Caki2 (cell line): ENCODE measurements around the gene ADCY5. TPM values are rescaled to one million over a fixed set of nuclear protein-coding genes. Genes with fewer than 3 reads are reported as not detected.

Experiments
- DNase-seq: peaks from one replicate; pipeline ENCODE4 v3.0.0-alpha.2; 2015; ENCODE audit warnings: low read depth
- in situ Hi-C: cut with HindIII; loops from 2 replicates; pipeline ENCODE4 v1.10.0; 2016; ENCODE audit warnings: low sequenced_read_pairs, low pct_unique_long_range_greater_than_20kb, mixed read lengths
- total RNA-seq: library from RNA; depleted of rRNA; stranded (reverse); fragments of >200 nt; shearing (Covaris generic); gene quantifications from 2 replicates; pipeline ENCODE4 v1.2.3, GENCODE V29; 2014; ENCODE audit warnings: low replicate concordance

ADCY5 gene
- total RNA-seq, 1 experiment from 2014 or later: 5.9 TPM

GRCh38 chr3:123365450-123366143 is 83.3 kb downstream of the ADCY5 start:
- in situ Hi-C loops: no loop called here
- no peak for DNase-seq

- in situ Hi-C loops: no loop called here
- no peak for DNase-seq
Observed at GRCh38 chr3:123361071-123361470, 87.8 kb downstream of the ADCY5 start.

GRCh38 chr3:123357275-123357674 is 91.6 kb downstream of the ADCY5 start:
- in situ Hi-C loops: no loop called here
- DNase-seq: no peak

- DNase-seq: no peak
- in situ Hi-C loops: no loop called here
Observed at GRCh38 chr3:123353850-123354233, 95.0 kb downstream of the ADCY5 start.

GRCh38 chr3:123353227-123353849 is 95.6 kb downstream of the ADCY5 start:
- in situ Hi-C loops: no loop called here
- DNase-seq: no peak

GRCh38 chr3:123352134-123352554 is 96.7 kb downstream of the ADCY5 start:
- in situ Hi-C loops: no loop called here

GRCh38 chr3:123351501-123351900 is 97.4 kb downstream of the ADCY5 start:
- in situ Hi-C loops: no loop called here
- DNase-seq: no peak

More at GRCh38 chr3:123352134-123352554, 96.7 kb downstream of the ADCY5 start:
- no peak for DNase-seq

- in situ Hi-C loops: no loop called here
- no peak for DNase-seq
Observed at GRCh38 chr3:123350971-123351370, 97.9 kb downstream of the ADCY5 start.

- DNase-seq: no peak
- in situ Hi-C loops: no loop called here
Observed at GRCh38 chr3:123349566-123350435, 99.1 kb downstream of the ADCY5 start.

GRCh38 chr3:123349201-123349535 is 99.7 kb downstream of the ADCY5 start:
- in situ Hi-C loops: no loop called here
- DNase-seq: no peak

GRCh38 chr3:123348471-123349200 is 100.3 kb downstream of the ADCY5 start:
- DNase-seq: no peak
- in situ Hi-C loops: no loop called here

- in situ Hi-C loops: no loop called here
- no peak for DNase-seq
Observed at GRCh38 chr3:123347691-123348264, 101.1 kb downstream of the ADCY5 start.

GRCh38 chr3:123347205-123347604 is 101.7 kb downstream of the ADCY5 start:
- DNase-seq: no peak
- in situ Hi-C loops: no loop called here

GRCh38 chr3:123346021-123346420 is 102.9 kb downstream of the ADCY5 start:
- no peak for DNase-seq
- in situ Hi-C loops: no loop called here

GRCh38 chr3:123344907-123345594 is 103.8 kb downstream of the ADCY5 start:
- in situ Hi-C loops: no loop called here
- no peak for DNase-seq

- in situ Hi-C loops: no loop called here
- DNase-seq: no peak
Observed at GRCh38 chr3:123344175-123344906, 104.5 kb downstream of the ADCY5 start.
